GM10266 (cell line): ENCODE measurements around the gene UBAP1L.
"Not testable (repeated sequence)": the region's sequence is repeated elsewhere in the genome, so short reads cannot be mapped to it uniquely, and the experiment has no call there.

Experiments used
- DNase-seq: peaks from one replicate; pipeline ENCODE4 v3.0.0; 2012; ENCODE audit errors: extremely low spot score
- TF ChIP-seq, protein P1 (sequence below): IDR thresholded peaks from 2 replicates; pipeline ENCODE4 v1.5.1; 2012; ENCODE audit warnings: mild to moderate bottlenecking, low read depth; ENCODE audit not compliant: control insufficient read depth, insufficient read depth; ENCODE audit errors: missing control alignments

Gene UBAP1L

DNA sequence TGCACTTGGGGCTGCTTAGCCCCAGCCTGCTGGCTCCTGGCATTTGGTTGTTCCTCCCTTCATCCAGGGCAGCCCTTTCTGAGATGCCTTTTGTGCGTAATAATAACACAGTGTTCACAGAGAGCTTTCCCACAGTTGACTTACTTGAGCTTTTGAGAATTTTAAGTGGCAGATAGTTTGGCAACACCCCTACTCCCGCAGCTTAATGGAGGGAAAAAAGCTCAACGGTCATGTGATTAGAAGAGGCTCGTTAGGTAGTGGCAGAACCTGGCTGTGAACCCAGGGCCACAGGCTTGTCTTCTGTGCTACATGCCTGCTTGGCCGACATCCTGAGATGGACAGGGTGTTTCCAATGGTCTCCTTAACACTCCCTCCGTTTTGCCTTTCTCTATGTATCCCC, 33.7 kb downstream of the UBAP1L start:
- no peak for DNase-seq
- TF ChIP-seq, protein P1, sequence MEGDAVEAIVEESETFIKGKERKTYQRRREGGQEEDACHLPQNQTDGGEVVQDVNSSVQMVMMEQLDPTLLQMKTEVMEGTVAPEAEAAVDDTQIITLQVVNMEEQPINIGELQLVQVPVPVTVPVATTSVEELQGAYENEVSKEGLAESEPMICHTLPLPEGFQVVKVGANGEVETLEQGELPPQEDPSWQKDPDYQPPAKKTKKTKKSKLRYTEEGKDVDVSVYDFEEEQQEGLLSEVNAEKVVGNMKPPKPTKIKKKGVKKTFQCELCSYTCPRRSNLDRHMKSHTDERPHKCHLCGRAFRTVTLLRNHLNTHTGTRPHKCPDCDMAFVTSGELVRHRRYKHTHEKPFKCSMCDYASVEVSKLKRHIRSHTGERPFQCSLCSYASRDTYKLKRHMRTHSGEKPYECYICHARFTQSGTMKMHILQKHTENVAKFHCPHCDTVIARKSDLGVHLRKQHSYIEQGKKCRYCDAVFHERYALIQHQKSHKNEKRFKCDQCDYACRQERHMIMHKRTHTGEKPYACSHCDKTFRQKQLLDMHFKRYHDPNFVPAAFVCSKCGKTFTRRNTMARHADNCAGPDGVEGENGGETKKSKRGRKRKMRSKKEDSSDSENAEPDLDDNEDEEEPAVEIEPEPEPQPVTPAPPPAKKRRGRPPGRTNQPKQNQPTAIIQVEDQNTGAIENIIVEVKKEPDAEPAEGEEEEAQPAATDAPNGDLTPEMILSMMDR, result no peak

DNA sequence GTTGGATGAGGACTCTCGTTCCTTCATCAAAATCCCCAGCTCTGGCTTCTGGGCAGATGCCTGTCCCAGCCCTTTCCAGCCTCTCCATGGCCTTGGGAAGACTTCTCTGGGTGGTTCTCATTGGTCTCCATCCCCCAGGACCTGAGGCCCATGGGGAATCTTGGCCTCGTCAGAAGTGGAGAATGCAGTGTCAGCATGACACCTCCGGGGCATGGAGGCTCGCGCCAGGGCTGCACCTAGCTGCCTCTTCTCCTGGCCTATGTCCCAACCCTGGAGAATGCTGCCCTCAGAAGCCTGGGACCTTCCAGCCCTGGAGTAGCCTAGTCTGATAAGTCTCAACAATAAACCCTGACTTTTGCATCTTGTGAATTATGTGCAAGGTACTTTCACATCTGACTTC, 35.4 kb downstream of the UBAP1L start:
- TF ChIP-seq, protein P1, result no peak
- DNase-seq, result no peak

DNA sequence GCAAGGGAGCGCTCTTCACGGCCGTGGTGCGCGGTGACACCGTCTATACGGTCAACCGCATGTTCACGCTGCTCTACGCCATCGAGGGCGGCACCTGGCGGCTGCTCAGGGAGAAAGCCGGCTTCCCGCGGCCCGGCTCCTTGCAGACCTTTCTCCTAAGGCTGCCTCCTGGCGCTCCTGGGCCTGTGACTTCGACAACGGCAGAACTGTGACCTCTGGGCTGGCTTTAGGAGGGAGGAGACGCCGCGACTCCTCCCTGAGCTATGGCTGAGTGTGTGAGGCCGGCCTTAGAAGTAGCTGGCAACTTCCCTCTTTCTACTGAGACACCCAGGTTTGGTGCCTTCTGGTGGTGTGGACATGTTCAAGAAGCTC, 37.0 kb downstream of the UBAP1L start:
- TF ChIP-seq, protein P1, result peak; percentile 69
- peak; percentile 80 for DNase-seq

DNA sequence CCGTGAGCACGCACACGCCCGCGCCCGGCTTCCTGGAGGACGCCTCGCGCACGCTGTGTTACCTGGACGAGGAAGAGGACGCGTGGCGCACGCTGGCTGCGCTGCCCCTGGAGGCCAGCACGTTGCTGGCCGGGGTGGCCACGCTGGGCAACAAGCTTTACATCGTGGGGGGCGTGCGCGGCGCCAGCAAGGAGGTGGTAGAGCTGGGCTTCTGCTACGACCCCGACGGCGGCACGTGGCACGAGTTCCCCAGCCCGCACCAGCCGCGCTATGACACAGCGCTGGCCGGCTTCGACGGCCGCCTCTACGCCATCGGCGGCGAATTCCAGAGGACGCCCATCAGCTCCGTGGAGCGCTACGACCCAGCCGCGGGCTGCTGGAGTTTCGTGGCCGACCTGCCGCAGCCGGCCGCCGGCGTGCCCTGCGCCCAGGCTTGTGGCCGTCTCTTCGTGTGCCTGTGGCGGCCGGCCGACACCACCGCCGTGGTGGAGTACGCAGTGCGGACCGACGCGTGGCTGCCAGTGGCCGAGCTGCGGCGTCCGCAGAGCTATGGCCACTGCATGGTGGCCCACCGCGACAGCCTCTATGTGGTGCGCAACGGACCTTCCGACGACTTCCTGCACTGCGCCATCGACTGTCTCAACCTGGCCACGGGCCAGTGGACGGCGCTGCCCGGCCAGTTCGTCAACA, 37.6 kb downstream of the UBAP1L start:
- no peak for DNase-seq
- TF ChIP-seq, protein P1, result no peak

DNA sequence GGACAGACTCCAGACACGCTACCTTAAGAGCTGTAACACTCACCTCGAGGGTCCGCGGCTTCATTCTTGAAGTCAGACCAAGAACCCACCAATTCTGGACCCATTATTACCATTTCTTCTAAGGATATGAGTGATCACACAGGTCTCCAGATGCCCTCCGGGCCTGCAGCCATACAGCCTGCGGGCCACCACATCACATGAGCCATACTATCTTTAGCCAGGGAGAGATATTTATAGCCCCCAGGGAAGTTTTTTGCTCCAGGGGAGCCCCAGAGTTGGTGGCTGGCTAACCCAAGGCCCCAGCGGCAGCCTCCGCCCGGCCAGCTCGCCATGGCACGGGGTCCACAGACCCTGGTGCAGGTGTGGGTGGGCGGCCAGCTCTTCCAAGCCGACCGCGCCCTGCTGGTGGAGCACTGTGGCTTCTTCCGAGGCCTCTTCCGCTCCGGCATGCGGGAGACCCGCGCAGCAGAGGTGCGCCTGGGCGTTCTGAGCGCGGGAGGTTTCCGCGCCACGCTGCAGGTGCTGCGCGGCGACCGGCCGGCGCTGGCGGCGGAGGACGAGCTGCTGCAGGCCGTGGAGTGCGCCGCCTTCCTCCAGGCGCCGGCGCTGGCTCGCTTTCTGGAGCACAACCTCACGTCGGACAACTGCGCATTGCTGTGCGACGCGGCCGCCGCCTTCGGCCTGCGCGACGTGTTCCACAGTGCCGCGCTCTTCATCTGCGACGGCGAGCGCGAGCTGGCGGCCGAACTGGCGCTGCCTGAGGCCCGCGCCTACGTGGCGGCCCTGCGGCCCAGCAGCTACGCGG, 38.3 kb downstream of the UBAP1L start, which contains the start of gene KBTBD13:
Gene KBTBD13 (plus strand): TSS at position 261 of the 805 bp plus-strand sequence. CDS start 70 bp downstream, at position 331.
- DNase-seq, result no peak
- TF ChIP-seq, protein P1, result no peak

DNA sequence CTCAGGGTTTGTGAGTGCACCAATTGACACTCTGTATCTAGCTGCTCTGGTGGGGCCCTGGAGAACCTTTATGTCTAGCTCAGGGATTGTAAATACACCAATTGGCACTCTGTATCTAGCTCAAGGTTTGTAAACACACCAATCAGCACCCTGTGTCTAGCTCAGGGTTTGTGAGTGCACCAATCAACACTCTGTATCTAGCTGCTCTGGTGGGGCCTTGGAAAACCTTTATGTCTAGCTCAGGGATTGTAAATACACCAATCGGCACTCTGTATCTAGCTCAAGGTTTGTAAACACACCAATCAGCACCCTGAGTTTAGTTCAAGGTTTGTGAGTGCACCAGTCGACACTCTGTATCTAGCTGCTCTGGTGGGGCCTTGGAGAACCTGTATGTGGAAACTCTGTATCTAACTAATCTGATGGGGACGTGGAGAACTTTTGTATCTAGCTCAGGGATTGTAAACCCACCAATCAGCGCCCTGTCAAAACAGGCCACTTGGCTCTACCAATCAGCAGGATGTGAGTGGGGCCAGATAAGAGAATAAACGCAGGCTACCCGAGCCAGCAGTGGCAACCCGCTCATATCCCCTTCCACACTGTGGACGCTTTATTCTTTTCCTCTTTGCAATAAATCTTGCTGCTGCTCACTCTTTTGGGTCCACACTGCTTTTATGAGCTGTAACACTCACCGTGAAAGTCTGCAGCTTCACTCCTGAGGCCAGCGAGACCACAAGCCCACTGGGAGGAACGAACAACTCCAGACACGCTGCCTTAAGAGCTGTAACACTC, 39.2 kb downstream of the UBAP1L start:
- DNase-seq, result not testable (repeated sequence)

DNA sequence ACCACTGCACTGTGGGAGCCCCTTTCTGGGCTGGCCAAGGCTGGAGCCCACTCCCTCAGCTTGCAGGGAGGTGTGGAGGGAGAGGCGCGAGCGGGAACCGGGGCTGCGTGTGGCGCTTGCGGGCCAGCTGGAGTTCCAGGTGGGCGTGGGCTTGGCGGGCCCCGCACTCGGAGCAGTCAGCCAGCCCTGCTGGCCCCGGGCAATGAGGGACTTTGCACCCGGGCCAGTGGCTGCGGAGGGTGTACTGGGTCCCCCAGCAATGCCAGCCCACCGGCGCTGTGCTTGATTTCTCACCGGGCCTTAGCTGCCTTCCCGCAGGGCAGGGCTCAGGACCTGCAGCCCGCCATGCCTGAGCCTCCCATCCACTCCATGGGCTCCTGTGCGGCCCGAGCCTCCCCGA, 40.1 kb downstream of the UBAP1L start:
- not testable (repeated sequence) for DNase-seq

DNA sequence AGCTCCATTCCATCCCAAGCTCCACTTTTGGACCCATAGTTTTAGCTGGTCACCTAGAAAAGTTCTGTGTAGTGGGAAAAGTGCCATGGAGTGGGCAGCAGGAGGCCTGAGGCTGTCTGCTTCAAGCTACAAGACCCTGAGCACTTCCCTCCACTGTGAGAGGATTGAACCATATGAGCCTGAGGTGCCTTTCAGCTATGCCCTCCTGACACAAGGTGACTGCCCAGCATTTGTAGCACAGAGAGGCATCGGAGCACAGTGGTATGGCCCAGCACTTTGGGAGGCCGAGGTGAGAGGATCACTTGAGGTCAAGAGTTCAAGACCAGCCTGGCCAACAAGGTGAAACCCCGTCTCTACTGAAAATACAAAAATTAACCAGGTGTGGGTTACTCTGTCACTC, 42.4 kb downstream of the UBAP1L start:
- TF ChIP-seq, protein P1, result no peak
- no peak for DNase-seq
